CD4-positive, alpha-beta T cell (primary cell): ENCODE measurements around the gene LILRA1. TPM values are rescaled to one million over a fixed set of nuclear protein-coding genes. Genes with fewer than 3 reads are reported as not detected.
"Not testable (repeated sequence)": the region's sequence is repeated elsewhere in the genome, so short reads cannot be mapped to it uniquely, and the experiment has no call there.

ENCODE experiments used
- ATAC-seq: fragments of 200-7000 bp; cut with Tn5 transposase; one replicate; pipeline ENCODE4 v1.10.0; 2022; ENCODE audit warnings: mild to moderate bottlenecking; ENCODE audit not compliant: poor library complexity
- CTCF ChIA-PET: fragments of 350-600 bp; sonication (Branson Sonifier 250); formaldehyde crosslinking; loops from one replicate; lab custom pipeline; 2021; ENCODE audit warnings: antibody characterized with exemption, inconsistent platforms; lab: Charles Lee
- POLR2A ChIA-PET: fragments of 350-600 bp; sonication (Branson Sonifier 250); formaldehyde crosslinking; loops from one replicate; lab custom pipeline; 2021; ENCODE audit warnings: antibody characterized with exemption, inconsistent platforms; lab: Charles Lee
- DNase-seq, 14 experiments: peaks; one replicate each; pipeline ENCODE4 v3.0.0-alpha.2; 2013 to 2020; ENCODE audit warnings: mixed read lengths in 2 of 14
- H3K27ac ChIP-seq, 2 donors: one replicate each; pipeline versions ENCODE4 v1.5.1 to v1.7.0; 2013; ENCODE audit warnings: low read length in 2 of 2, low read depth in 1 of 2, mild to moderate bottlenecking in 1 of 2
- H3K27me3 ChIP-seq, 2 experiments: 1 replicate in 1 of 2; 2 replicates in 1 of 2; pipeline versions ENCODE4 v1.6.1 to v1.7.0; 2013; ENCODE audit warnings: low read length in 2 of 2, control low read depth in 1 of 2, mild to moderate bottlenecking in 1 of 2, moderate library complexity in 1 of 2; ENCODE audit not compliant: insufficient read depth in 2 of 2, control insufficient read depth in 1 of 2
- H3K36me3 ChIP-seq: one replicate; pipeline ENCODE4 v1.6.1; 2013; ENCODE audit warnings: low read length, control low read depth; ENCODE audit not compliant: insufficient read depth
- H3K4me1 ChIP-seq: one replicate; pipeline ENCODE4 v1.6.1; 2013; ENCODE audit warnings: low read length, control low read depth; ENCODE audit not compliant: insufficient read depth
- H3K4me3 ChIP-seq: one replicate; pipeline ENCODE4 v1.5.1; 2013; ENCODE audit warnings: mild to moderate bottlenecking, low read length, moderate library complexity
- H3K9me3 ChIP-seq, 2 experiments: 1 replicate in 1 of 2; 2 replicates in 1 of 2; pipeline versions ENCODE4 v1.6.1 to v1.7.0; 2013; ENCODE audit warnings: low read length in 2 of 2, mild to moderate bottlenecking in 2 of 2, control low read depth in 1 of 2, moderate library complexity in 1 of 2; ENCODE audit not compliant: control insufficient read depth in 1 of 2, insufficient read depth in 1 of 2
- H3K27ac Mint-ChIP-seq: one replicate; pipeline ENCODE4 v1.8.0; 2020; ENCODE audit warnings: mixed read lengths
- H3K27me3 Mint-ChIP-seq: one replicate; pipeline ENCODE4 v1.8.0; 2021; ENCODE audit warnings: mixed read lengths
- H3K36me3 Mint-ChIP-seq: one replicate; pipeline ENCODE4 v1.8.0; 2021; ENCODE audit warnings: low read depth, mixed read lengths
- H3K4me1 Mint-ChIP-seq: one replicate; pipeline ENCODE4 v1.8.0; 2021; ENCODE audit warnings: low read depth, mixed read lengths
- H3K4me3 Mint-ChIP-seq: one replicate; pipeline ENCODE4 v1.8.0; 2020; ENCODE audit warnings: mild to moderate bottlenecking, mixed read lengths
- H3K9me3 Mint-ChIP-seq: one replicate; pipeline ENCODE4 v1.8.0; 2020; ENCODE audit warnings: mixed read lengths
- intact Hi-C, 2 experiments: fragments of 100-400 bp; cut with DNase I in 1 of 2; cut with micrococcal nuclease in 1 of 2; formaldehyde crosslinking; loops; one replicate each; pipeline versions ENCODE4 v1.15.1 to v1.9.0; 2023 to 2025; cut with DNase I, micrococcal nuclease
- total RNA-seq, 174 experiments: library from RNA in 2 of 174; stranded (reverse) in 2 of 174; gene quantifications; one replicate each; pipeline ENCODE4 v1.2.3 and lab custom pipeline; 2021 to 2026
- TF ChIP-seq, protein P1 (sequence below): fragments of 200-600 bp; IDR thresholded peaks from one replicate; pipeline ENCODE4 v1.8.0; 2022; ENCODE audit warnings: antibody characterized with exemption, mild to moderate bottlenecking

The LILRA1 gene
- total RNA-seq, 2 experiments from 2014 or later = 0.27 to 0.36 TPM

DNA sequence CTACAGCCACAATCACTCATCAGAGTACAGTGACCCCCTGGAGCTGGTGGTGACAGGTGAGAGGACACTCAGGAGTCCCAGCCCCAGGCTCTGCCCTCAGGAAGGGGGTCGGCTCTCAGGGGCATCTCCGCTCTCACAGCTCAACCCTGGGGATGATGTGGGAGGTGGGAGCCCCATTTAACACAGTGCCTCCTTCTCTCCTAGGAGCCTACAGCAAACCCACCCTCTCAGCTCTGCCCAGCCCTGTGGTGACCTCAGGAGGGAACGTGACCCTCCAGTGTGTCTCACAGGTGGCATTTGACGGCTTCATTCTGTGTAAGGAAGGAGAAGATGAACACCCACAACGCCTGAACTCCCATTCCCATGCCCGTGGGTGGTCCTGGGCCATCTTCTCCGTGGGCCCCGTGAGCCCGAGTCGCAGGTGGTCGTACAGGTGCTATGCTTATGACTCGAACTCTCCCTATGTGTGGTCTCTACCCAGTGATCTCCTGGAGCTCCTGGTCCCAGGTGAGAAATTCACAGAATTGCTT is 18.8 kb upstream of the LILRA1 start:
- POLR2A ChIA-PET = no interaction called here
- H3K9me3 Mint-ChIP-seq = no peaks in the 10 kb centered on the region
- DNase-seq (no peak), ATAC-seq (no peak)
- no peak overlapping the region for H3K4me3 Mint-ChIP-seq
- H3K36me3 Mint-ChIP-seq = no peaks in the 10 kb centered on the region
- CTCF ChIA-PET = no interaction called here
- Histone ChIP-seq H3K27ac (no peak overlapping the region), H3K27me3 (peaks cover 0 to 12% of the 10 kb centered on the region in 2 experiments), H3K4me1 (no peaks in the 10 kb centered on the region), H3K9me3 (no peaks in the 10 kb centered on the region), H3K36me3 (no peaks in the 10 kb centered on the region), H3K4me3 (no peak overlapping the region)
- no peak overlapping the region for H3K27ac Mint-ChIP-seq
- no peaks in the 10 kb centered on the region for H3K4me1 Mint-ChIP-seq
- H3K27me3 Mint-ChIP-seq = peaks cover 48% of the 10 kb centered on the region
- intact Hi-C loops = no loop called here
- TF ChIP-seq, protein P1, sequence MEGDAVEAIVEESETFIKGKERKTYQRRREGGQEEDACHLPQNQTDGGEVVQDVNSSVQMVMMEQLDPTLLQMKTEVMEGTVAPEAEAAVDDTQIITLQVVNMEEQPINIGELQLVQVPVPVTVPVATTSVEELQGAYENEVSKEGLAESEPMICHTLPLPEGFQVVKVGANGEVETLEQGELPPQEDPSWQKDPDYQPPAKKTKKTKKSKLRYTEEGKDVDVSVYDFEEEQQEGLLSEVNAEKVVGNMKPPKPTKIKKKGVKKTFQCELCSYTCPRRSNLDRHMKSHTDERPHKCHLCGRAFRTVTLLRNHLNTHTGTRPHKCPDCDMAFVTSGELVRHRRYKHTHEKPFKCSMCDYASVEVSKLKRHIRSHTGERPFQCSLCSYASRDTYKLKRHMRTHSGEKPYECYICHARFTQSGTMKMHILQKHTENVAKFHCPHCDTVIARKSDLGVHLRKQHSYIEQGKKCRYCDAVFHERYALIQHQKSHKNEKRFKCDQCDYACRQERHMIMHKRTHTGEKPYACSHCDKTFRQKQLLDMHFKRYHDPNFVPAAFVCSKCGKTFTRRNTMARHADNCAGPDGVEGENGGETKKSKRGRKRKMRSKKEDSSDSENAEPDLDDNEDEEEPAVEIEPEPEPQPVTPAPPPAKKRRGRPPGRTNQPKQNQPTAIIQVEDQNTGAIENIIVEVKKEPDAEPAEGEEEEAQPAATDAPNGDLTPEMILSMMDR = no peak

DNA sequence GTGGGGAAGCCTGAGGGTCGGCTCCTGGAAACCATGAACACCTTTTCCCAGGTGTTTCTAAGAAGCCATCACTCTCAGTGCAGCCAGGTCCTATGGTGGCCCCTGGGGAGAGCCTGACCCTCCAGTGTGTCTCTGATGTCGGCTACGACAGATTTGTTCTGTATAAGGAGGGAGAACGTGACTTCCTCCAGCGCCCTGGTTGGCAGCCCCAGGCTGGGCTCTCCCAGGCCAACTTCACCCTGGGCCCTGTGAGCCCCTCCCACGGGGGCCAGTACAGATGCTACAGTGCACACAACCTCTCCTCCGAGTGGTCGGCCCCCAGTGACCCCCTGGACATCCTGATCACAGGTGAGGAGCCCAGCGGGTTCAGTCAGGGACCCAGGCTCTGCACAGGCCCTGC is 18.2 kb upstream of the LILRA1 start:
- H3K27me3 Mint-ChIP-seq = peaks cover 47% of the 10 kb centered on the region
- POLR2A ChIA-PET, CTCF ChIA-PET, H3K36me3 Mint-ChIP-seq, H3K9me3 ChIP-seq, H3K4me1 ChIP-seq, H3K9me3 Mint-ChIP-seq, H3K4me1 Mint-ChIP-seq, H3K4me3 ChIP-seq, intact Hi-C loops, H3K4me3 Mint-ChIP-seq, H3K27ac ChIP-seq, H3K27ac Mint-ChIP-seq, H3K36me3 ChIP-seq, ATAC-seq, DNase-seq: not testable (repeated sequence)
- H3K27me3 ChIP-seq = peaks cover 0 to 12% of the 10 kb centered on the region in 2 experiments

DNA sequence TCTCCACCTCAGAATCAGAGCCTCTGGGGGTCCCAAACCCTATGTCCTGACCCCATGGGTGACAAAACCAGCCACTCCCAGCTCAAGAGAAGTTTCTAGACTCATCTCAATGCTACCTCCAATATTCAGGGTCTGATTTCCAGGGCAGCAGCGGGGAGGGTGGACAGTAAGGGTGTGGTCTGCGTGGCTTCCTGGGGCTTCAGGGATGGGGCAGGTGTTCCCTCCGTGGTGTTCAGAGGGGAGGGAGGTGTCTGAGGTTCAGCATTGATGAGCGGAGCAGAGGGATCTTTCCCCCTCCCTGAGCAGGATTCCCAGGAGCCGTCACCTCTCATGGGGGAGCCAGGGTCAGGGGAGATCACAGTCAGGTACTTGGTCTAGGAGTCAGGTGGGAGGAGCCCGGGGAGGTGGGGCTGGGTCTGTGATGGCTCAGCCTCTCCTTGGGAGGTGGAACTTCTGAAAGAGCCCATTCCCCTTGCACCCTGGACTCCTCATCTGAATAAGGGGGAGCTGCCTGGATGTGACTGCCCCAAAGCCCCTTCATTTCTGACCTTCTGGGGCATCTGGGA is 16.9 kb upstream of the LILRA1 start:
- intact Hi-C loops = no loop called here
- H3K27ac Mint-ChIP-seq = no peak overlapping the region
- Histone ChIP-seq H3K9me3 (no peaks in the 10 kb centered on the region), H3K4me3 (no peak overlapping the region), H3K36me3 (no peaks in the 10 kb centered on the region), H3K27ac (no peak overlapping the region), H3K4me1 (no peaks in the 10 kb centered on the region), H3K27me3 (peaks cover 0 to 7% of the 10 kb centered on the region in 2 experiments)
- DNase-seq = no peak
- no peak overlapping the region for H3K4me3 Mint-ChIP-seq
- no peaks in the 10 kb centered on the region for H3K4me1 Mint-ChIP-seq
- no peaks in the 10 kb centered on the region for H3K9me3 Mint-ChIP-seq
- H3K36me3 Mint-ChIP-seq = no peaks in the 10 kb centered on the region
- peaks cover 35% of the 10 kb centered on the region for H3K27me3 Mint-ChIP-seq
- ChIA-PET POLR2A (interaction anchor here (0.8 kb wide), 1 partner anchor 14 kb away, joined by 3 read pairs; no protein-coding TSS in a partner anchor), CTCF (no interaction called here)
- TF ChIP-seq, protein P1 = no peak
- no peak for ATAC-seq

DNA sequence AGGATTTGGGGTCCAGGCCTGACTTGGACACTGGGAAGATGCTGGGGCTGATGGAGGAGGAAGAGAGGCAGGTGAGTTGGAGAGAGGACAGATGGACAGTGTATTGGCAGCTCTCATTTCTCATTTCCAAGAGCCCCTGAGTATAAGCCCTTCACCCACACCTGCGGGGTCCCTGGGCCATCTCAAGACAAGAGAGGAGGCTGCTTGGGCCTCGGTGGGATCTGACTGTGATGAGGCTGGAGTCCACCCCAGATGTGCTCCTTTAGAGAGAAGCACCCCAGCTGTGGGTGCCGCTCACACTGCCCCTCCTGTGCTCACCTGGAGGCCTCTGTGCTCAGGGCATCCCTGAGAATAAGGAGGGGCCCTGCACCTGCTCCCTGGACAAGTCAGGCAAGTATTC is 16.1 kb upstream of the LILRA1 start:
- Histone ChIP-seq H3K4me1 (no peaks in the 10 kb centered on the region), H3K36me3 (no peaks in the 10 kb centered on the region), H3K27ac (no peak overlapping the region), H3K4me3 (no peak overlapping the region), H3K27me3 (peaks cover 0 to 2% of the 10 kb centered on the region in 2 experiments), H3K9me3 (no peaks in the 10 kb centered on the region)
- DNase-seq = no peak
- H3K27ac Mint-ChIP-seq = no peak overlapping the region
- ATAC-seq = no peak
- ChIA-PET POLR2A (interaction anchor here (0.6 to 0.8 kb wide), 2 partner anchors 15 to 553 kb away, joined by 3 read pairs; no protein-coding TSS in a partner anchor), CTCF (no interaction called here)
- no peaks in the 10 kb centered on the region for H3K36me3 Mint-ChIP-seq
- peaks cover 29% of the 10 kb centered on the region for H3K27me3 Mint-ChIP-seq
- TF ChIP-seq, protein P1 = no peak
- intact Hi-C loops = no loop called here
- no peaks in the 10 kb centered on the region for H3K9me3 Mint-ChIP-seq
- H3K4me3 Mint-ChIP-seq = no peak overlapping the region
- no peaks in the 10 kb centered on the region for H3K4me1 Mint-ChIP-seq

DNA sequence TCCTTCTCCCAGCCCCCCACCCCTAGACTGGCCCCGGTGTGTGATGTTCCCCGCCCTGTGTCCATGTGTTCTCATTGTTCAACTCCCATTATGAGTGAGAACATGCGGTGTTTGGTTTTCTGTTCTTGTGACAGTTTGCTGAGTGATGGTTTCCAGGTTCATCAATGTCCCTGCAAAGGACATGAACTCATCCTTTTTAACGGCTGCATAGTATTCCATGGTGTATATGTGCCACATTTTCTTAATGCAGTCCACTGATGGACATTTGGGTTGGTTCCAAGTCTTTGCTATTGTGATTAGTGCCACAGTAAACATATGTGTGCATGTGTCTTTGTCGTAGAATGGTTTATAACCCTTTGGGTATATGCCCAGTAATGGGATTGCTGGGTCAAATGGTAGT is 15.2 kb upstream of the LILRA1 start:
- POLR2A ChIA-PET, H3K9me3 ChIP-seq, H3K4me1 ChIP-seq, H3K27ac ChIP-seq, H3K4me3 Mint-ChIP-seq, H3K36me3 Mint-ChIP-seq, CTCF ChIA-PET, intact Hi-C loops, H3K27me3 ChIP-seq, H3K36me3 ChIP-seq, DNase-seq, ATAC-seq, H3K4me3 ChIP-seq, H3K4me1 Mint-ChIP-seq, H3K9me3 Mint-ChIP-seq, H3K27ac Mint-ChIP-seq: not testable (repeated sequence)
- H3K27me3 Mint-ChIP-seq = peaks cover 29% of the 10 kb centered on the region
